Neural cell (in vitro differentiated cells): ENCODE measurements around the gene KRTAP10-2. TPM values are rescaled to one million over a fixed set of nuclear protein-coding genes. Genes with fewer than 3 reads are reported as not detected.

Experiments
- H2AFZ ChIP-seq: fragments of 200-600, 300-800 bp; sonication (generic), shearing (Covaris generic); 2 replicates; pipeline ENCODE4 v1.6.0; 2014; ENCODE audit warnings: low read depth, mild to moderate bottlenecking, antibody characterized with exemption, low read length, moderate library complexity
- H3F3A ChIP-seq: fragments of 200-600 bp; shearing (Covaris generic); 2 replicates; pipeline ENCODE4 v1.6.1; 2016; ENCODE audit warnings: mild to moderate bottlenecking, moderate library complexity, mixed read lengths, antibody characterized with exemption, low read length; ENCODE audit not compliant: insufficient read depth, poor library complexity, severe bottlenecking
- H3K27ac ChIP-seq: fragments of 200-600, 300-800 bp; sonication (generic), shearing (Covaris generic); 2 replicates; pipeline ENCODE4 v1.5.1; 2014; ENCODE audit warnings: mild to moderate bottlenecking, low read length, moderate library complexity
- H3K27me3 ChIP-seq: fragments of 300-800, 200-600 bp; sonication (generic), shearing (Covaris generic); 2 replicates; pipeline ENCODE4 v1.6.0; 2014; ENCODE audit warnings: mild to moderate bottlenecking, low read depth, low read length, moderate library complexity; ENCODE audit not compliant: insufficient read depth
- H3K36me3 ChIP-seq: fragments of 300-800, 200-600 bp; sonication (generic), shearing (Covaris generic); 2 replicates; pipeline ENCODE4 v1.5.1; 2014; ENCODE audit warnings: mild to moderate bottlenecking, antibody characterized with exemption, low read length, moderate library complexity; ENCODE audit not compliant: insufficient read depth
- H3K4me2 ChIP-seq: fragments of 300-800, 200-600 bp; sonication (generic), shearing (Covaris generic); 2 replicates; pipeline ENCODE4 v1.6.0; 2014; ENCODE audit warnings: mild to moderate bottlenecking, low read length
- H3K4me3 ChIP-seq: fragments of 300-800, 200-600 bp; sonication (generic), shearing (Covaris generic); 2 replicates; pipeline ENCODE4 v1.5.1; 2014; ENCODE audit warnings: mild to moderate bottlenecking, low read length, moderate library complexity
- H3K79me2 ChIP-seq: fragments of 200-600 bp; shearing (Covaris generic); replicated peaks from 2 replicates; pipeline ENCODE4 v1.6.0; 2014; ENCODE audit warnings: mild to moderate bottlenecking, low read length, moderate library complexity; ENCODE audit not compliant: insufficient read depth
- H3K9ac ChIP-seq: fragments of 300-800, 200-600 bp; sonication (generic), shearing (Covaris generic); 2 replicates; pipeline ENCODE4 v1.6.1; 2016; ENCODE audit warnings: mild to moderate bottlenecking, low read length, mixed read lengths
- H3K9me2 ChIP-seq: fragments of 200-600 bp; shearing (Covaris generic); 2 replicates; pipeline ENCODE4 v1.6.1; 2016; ENCODE audit warnings: mild to moderate bottlenecking, low read length, mixed read lengths; ENCODE audit not compliant: insufficient read depth
- H3K9me3 ChIP-seq: fragments of 200-600, 300-800 bp; sonication (generic), shearing (Covaris generic); 2 replicates; pipeline ENCODE4 v1.6.1; 2016; ENCODE audit warnings: mild to moderate bottlenecking, mixed run types, low read length, moderate library complexity, mixed read lengths
- H4K20me1 ChIP-seq: fragments of 200-600 bp; shearing (Covaris generic); 2 replicates; pipeline ENCODE4 v1.6.1; 2016; ENCODE audit warnings: mild to moderate bottlenecking, mixed run types; ENCODE audit not compliant: insufficient read depth
- EP300 ChIP-seq: fragments of 450-650 bp; conservative IDR thresholded peaks from 2 replicates; pipeline ENCODE4 v1.6.1; 2014; ENCODE audit warnings: antibody characterized with exemption, mild to moderate bottlenecking, moderate library complexity; ENCODE audit not compliant: poor library complexity, severe bottlenecking
- EZH2 ChIP-seq: fragments of 200-600, 300-800 bp; shearing (Covaris generic), sonication (generic); IDR thresholded peaks from 2 replicates; pipeline ENCODE4 v1.6.1; 2014; ENCODE audit warnings: antibody characterized with exemption, low read length, borderline replicate concordance, mild to moderate bottlenecking; ENCODE audit not compliant: insufficient read depth, poor library complexity, severe bottlenecking
- MXI1 ChIP-seq: fragments of 450-650 bp; conservative IDR thresholded peaks from 2 replicates; pipeline ENCODE4 v1.6.1; 2014; ENCODE audit warnings: antibody characterized with exemption, mild to moderate bottlenecking; ENCODE audit not compliant: poor library complexity, severe bottlenecking
- POLR2AphosphoS5 ChIP-seq: IDR thresholded peaks from 2 replicates; pipeline ENCODE4 v1.6.1; 2012
- RAD21 ChIP-seq: fragments of 450-650 bp; conservative IDR thresholded peaks from 2 replicates; pipeline ENCODE4 v1.6.1; 2014; ENCODE audit warnings: antibody characterized with exemption, mild to moderate bottlenecking, moderate library complexity
- SMC3 ChIP-seq: fragments of 450-650 bp; conservative IDR thresholded peaks from 2 replicates; pipeline ENCODE4 v1.6.1; 2014; ENCODE audit warnings: antibody characterized with exemption, mild to moderate bottlenecking, moderate library complexity; ENCODE audit not compliant: poor library complexity
- TAF1 ChIP-seq: IDR thresholded peaks from 2 replicates; pipeline ENCODE4 v1.6.1; 2012; ENCODE audit warnings: low read depth
- polyA plus RNA-seq: library from polyadenylated mRNA; depleted of rRNA; stranded (reverse); fragments of >200 nt; gene quantifications from 2 replicates; pipeline ENCODE4 v1.2.3, GENCODE V29; 2014
- TF ChIP-seq, protein P1 (sequence below): fragments of 450-650 bp; IDR thresholded peaks from 2 replicates; pipeline ENCODE4 v1.5.1; 2014; ENCODE audit warnings: antibody characterized with exemption, mild to moderate bottlenecking, moderate library complexity; ENCODE audit not compliant: poor library complexity, severe bottlenecking

KRTAP10-2 gene
- polyA plus RNA-seq, 1 donor from 2014 or later, result not detected

- H2AFZ ChIP-seq, result no peak overlapping the region
- no peak for TF ChIP-seq POLR2AphosphoS5
- no peak for TF ChIP-seq SMC3
- TF ChIP-seq, protein P1, sequence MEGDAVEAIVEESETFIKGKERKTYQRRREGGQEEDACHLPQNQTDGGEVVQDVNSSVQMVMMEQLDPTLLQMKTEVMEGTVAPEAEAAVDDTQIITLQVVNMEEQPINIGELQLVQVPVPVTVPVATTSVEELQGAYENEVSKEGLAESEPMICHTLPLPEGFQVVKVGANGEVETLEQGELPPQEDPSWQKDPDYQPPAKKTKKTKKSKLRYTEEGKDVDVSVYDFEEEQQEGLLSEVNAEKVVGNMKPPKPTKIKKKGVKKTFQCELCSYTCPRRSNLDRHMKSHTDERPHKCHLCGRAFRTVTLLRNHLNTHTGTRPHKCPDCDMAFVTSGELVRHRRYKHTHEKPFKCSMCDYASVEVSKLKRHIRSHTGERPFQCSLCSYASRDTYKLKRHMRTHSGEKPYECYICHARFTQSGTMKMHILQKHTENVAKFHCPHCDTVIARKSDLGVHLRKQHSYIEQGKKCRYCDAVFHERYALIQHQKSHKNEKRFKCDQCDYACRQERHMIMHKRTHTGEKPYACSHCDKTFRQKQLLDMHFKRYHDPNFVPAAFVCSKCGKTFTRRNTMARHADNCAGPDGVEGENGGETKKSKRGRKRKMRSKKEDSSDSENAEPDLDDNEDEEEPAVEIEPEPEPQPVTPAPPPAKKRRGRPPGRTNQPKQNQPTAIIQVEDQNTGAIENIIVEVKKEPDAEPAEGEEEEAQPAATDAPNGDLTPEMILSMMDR, result no peak
- TF ChIP-seq TAF1, result no peak
- TF ChIP-seq EP300, result no peak
- no peak for TF ChIP-seq EZH2
- no peak for TF ChIP-seq MXI1
- no peak for TF ChIP-seq RAD21
- no peaks in the 10 kb centered on the region for H3K36me3 ChIP-seq
- H3K27me3 ChIP-seq, result no peaks in the 10 kb centered on the region
- H3K9ac ChIP-seq, result no peak overlapping the region
- H3K27ac ChIP-seq, result no peak overlapping the region
- no peaks in the 10 kb centered on the region for H3K9me2 ChIP-seq
- peaks cover 3% of the 10 kb centered on the region for H3K9me3 ChIP-seq
- no peak overlapping the region for H3K4me2 ChIP-seq
- no peaks in the 10 kb centered on the region for H4K20me1 ChIP-seq
- no peak overlapping the region for H3K4me3 ChIP-seq
- H3K79me2 ChIP-seq, result no peaks in the 10 kb centered on the region
- H3F3A ChIP-seq, result no peaks in the 10 kb centered on the region
Measured at GRCh38 chr21:44519346-44520325, 31.7 kb downstream of the KRTAP10-2 start.

- Histone ChIP-seq H3K9ac (no peak overlapping the region), H3K27ac (no peak overlapping the region), H3K4me3 (no peak overlapping the region), H3K36me3 (no peaks in the 10 kb centered on the region), H3K79me2 (no peaks in the 10 kb centered on the region), H3K27me3 (no peaks in the 10 kb centered on the region), H3K9me2 (no peaks in the 10 kb centered on the region), H2AFZ (no peak overlapping the region), H4K20me1 (no peaks in the 10 kb centered on the region), H3K9me3 (peaks cover 3% of the 10 kb centered on the region), H3F3A (no peaks in the 10 kb centered on the region), H3K4me2 (no peak overlapping the region)
- TF ChIP-seq EP300 (no peak), SMC3 (no peak), POLR2AphosphoS5 (no peak), MXI1 (no peak)
- TF ChIP-seq, protein P1, result no peak
Measured at GRCh38 chr21:44518686-44519085, 32.6 kb downstream of the KRTAP10-2 start.
